ENCODE results near the gene TAF12.
A peak's percentile ranks its signal among the peaks of the same experiment; 100 is the strongest.
"Not testable (repeated sequence)": the region's sequence is repeated elsewhere in the genome, so short reads cannot be mapped to it uniquely, and the experiment has no call there.

Gene TAF12, protein sequence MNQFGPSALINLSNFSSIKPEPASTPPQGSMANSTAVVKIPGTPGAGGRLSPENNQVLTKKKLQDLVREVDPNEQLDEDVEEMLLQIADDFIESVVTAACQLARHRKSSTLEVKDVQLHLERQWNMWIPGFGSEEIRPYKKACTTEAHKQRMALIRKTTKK
- total RNA-seq: 14.3 to 19.5 reads per million in 2 donors

- DNase-seq: peak; percentile 80 to 98 (median 84)
These were observed at the start of gene TAF12 for GRCh38 chr1:28642847-28643635. TSS of gene TAF12 (minus strand) at chr1:28643067. CDS start at chr1:28622081, 20,986 bp downstream.

DNA sequence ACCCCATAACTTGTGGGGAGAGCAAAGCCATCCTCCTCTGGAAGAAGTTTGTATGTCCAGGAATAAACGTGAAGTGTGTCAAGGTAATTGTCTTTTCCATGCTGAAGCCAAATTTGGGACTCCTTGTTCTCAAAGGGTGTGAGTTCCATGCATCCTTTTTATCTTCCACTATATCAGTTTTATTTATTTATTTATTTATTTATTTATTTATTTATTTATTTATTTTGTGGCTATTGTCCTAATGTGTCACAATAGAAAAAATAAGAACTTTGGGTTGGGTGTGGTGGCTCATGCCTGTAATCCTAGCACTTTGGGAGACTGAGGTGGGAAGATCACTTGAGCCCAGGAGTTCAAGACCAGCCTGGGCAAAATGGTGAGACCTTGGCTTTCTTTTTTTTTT, 48.8 kb upstream of the TAF12 start:
- not testable (repeated sequence) for DNase-seq

DNA sequence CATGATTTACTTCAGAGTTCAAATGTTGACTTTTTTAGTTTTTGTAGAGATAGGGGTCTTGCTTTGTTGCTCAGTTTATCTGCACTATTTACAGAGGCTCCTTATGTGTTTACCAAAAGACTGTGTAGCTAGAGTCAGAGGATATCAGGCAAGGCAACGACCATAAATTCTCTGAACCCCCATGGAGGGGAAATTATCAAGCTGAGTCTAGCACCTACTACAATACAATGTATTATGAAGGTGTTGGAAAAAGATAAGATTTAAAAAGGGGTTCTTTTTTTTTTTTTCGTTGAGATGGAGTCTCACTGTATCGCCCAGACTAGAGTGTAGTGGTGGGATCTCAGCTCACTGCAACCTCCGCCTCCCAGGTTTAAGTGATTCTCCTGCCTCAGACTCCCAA, 42.1 kb upstream of the TAF12 start:
- DNase-seq: no peak

DNA sequence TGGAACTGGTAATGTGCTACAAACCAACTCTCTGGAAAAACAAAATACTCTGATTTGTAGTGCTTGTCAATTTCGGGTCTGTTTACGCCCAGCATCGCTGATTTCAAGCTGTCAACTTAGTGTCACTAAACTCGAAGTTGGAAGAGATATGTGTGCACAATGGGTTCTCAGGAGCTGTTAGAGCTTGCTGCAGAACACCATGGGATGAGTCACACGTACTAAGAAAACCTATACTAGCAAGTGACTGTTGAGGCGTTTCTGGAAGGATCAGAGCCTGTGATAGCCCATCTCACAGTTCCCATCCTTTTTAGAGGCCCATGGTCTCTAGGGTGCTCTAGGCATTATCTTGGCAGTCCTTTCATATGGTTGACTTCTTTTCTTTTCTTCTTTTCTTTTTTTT, 40.0 kb upstream of the TAF12 start:
- no peak for DNase-seq

DNA sequence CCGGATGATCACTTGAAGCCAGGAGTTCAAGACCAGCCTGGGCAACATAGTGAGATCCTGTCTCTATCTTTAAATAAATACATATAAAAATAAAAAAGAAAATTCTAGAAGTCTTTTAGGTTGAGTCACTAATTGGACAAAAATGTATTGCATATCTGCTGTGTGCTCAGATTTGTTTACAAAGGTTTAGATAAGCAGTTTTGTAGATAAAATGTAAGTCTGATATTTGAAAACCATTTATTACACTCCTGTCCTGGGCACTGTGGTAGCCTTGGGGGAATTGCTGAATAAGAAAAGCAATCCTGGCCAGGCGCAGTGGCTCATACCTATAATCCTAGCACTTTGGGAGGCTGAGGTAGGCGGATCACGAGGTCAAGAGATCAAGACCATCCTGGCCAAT, 37.3 kb upstream of the TAF12 start:
- DNase-seq: no peak

GRCh38 chr1:28675924-28676257, 33.0 kb upstream of the TAF12 start:
- DNase-seq: no peak

DNA sequence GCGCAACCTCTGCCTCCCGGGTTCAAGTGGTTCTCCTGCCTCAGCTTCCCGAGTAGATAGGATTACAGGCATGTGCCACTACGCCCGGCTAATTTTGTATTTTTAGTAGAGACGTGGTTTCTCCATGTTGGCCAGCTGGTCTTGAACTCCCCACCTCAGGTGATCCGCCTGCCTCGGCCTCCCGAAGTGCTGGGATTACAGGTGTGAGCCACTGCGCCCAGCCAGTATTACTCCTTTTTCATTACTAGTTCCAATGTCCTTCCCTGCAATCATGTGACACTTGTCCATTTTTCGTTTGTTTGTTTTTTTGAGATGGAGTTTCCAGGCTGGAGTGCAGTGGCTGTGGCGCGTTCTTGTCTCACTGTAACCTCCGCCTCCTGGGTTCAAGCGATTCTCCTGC, 30.1 kb upstream of the TAF12 start:
- not testable (repeated sequence) for DNase-seq

DNA sequence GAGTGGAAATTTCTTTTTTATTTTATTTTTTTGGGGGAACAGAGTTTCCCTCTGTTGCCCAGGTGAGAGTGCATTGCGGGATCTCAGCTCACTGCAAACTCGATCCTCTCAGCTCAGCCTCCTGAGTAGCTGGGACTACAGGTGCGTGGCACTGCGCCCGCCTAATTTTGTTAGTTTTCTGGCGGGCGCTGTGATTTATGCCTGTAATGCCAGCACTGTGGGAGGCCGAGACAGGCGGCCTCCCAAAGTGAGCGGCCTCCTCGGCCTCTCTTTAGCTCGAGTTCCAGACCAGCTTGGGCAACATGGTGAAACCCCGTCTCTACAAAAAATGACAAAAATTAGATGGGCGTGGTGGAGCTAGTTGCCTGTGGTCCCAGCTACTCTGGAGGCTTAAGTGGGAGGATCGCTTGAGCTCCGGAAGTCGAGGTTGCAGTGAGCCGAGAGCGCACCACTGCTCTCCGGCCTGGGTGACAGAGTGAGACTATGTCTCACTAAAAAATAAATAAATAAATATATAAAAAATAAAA, 28.4 kb upstream of the TAF12 start:
- DNase-seq: no peak

DNA sequence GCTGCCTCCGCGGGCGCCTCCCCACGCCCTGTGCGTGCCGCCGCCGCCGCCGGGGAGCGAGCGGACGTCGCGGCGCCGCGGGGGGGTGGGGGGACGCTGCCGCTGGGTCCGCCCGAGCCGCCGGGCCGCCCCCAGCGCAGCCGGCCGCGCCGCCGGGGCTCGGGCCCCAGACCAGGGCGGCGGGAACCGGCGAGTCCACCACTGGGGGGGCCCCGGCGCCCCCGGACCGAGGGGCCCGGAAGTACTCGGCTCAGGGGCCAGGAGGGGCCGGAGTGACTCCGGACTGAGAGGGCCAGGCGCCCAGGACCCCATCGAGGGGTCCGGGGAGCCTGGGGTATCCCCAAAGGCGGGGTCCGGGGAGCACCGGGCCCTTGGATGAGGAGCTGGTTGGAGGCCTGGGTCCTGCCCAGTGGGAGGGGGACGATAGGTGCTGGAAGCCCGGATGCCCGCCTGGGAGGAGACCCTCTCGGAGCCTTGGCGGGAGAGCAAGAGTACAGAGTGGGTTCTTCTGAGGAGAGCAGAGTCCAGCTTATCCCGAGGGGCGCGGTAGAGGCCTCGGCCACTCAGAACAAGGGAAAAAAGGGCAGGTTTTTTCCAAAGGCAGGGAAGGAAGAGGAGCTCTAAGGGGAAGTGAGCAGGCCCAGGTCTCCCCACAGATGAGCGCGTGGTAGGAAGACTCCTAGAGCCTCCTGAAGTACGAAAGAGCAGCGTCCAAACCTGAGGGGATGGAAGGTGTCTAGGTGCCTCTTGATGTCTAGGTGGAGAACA, 26.3 kb upstream of the TAF12 start:
- peak in 4 of 5 experiments; percentile 14 to 92 (median 38) for DNase-seq

GRCh38 chr1:28668191-28668955, 25.5 kb upstream of the TAF12 start, which contains the start of gene GMEB1:
TSS of gene GMEB1 (plus strand) at chr1:28668784. CDS start at chr1:28683613, 14,829 bp downstream.
- DNase-seq: peak; percentile 66 to 94 (median 77)

- no peak for DNase-seq
These were observed 23.9 kb upstream of the TAF12 start for GRCh38 chr1:28666806-28667205.

DNA sequence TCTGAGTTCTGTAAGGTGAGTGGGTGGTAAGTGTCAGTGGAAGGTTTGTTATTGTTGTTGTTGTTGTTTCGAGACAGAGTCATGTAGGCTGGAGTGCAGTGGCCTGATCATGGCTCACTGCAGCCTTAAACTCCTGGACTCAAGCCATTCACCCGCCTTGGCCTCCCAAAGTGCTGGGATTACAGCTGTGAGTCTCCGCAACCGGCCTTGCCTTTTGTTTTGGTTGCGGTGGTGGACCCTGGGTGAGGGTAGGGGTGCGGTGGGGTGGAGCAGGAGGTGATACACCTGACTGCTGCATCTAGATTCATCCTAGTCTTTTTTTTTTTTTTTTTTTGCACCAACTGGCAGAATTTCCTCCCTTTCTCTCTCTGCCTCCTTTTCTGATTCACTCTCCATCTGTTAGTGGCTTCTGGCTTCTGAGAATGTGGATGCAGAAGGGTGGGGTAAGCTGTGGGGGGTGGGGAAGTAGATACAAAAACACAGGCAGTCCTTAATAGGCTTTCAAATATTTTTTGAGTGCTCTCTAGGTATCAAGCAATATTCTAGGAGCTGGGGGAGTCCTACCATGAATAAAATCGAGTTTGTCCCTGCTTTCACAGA, 21.1 kb upstream of the TAF12 start:
- DNase-seq: no peak

GRCh38 chr1:28656335-28656734, 13.5 kb upstream of the TAF12 start:
- DNase-seq: no peak

GRCh38 chr1:28655448-28656311, 12.8 kb upstream of the TAF12 start:
- not testable (repeated sequence) for DNase-seq

- DNase-seq: not testable (repeated sequence)
These were observed 11.0 kb upstream of the TAF12 start for GRCh38 chr1:28653870-28654269.

DNA sequence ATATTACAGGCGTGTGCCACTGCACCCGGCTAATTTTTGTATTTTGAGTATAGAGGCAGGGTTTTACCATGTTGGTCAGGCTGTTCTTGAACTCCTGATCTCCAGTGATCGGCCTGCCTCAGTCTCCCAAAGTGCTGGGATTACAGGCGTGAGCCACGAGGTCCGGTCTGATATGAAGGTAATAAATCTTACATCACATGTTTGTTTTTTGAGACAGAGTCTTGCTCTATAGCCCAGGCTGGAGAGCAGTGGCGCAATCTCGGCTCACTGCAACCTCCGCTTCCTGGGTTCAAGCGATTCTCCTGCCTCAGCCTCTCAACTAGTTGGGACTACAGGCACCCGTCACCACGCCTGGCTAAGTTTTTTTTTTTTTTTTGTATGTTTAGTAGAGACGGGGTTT, 10.2 kb upstream of the TAF12 start:
- DNase-seq: not testable (repeated sequence)

GRCh38 chr1:28648474-28649198, 5.8 kb upstream of the TAF12 start, which contains the start of gene RNU11:
TSS of gene RNU11 (plus strand) at chr1:28648600.
- peak; percentile 52 to 98 (median 81) for DNase-seq

DNA sequence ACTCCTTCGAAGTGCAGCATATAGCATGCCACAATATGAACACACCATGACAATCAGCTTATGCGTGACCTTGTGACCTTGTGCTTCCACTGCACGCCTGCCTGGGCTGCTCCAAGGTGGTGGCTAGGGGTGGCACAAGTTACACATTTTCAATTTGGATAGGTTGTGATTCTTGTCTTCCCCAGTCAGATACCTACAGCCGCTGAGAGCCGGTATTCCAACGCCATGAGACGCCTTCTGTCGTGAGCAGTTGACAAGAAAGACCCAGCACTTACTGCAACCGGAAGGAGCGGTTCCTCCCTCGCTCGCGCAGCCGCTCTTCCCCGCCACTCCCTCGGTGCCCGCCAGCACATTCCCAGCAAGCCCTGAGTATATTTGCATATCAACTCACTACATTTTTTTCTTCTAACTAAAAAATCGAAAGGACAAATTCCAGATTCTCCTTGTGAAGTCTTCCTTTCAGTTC, 5.2 kb upstream of the TAF12 start:
- peak; percentile 72 to 98 (median 85) for DNase-seq

- DNase-seq: no peak
These were observed 3.2 kb upstream of the TAF12 start for GRCh38 chr1:28646040-28646439.

DNA sequence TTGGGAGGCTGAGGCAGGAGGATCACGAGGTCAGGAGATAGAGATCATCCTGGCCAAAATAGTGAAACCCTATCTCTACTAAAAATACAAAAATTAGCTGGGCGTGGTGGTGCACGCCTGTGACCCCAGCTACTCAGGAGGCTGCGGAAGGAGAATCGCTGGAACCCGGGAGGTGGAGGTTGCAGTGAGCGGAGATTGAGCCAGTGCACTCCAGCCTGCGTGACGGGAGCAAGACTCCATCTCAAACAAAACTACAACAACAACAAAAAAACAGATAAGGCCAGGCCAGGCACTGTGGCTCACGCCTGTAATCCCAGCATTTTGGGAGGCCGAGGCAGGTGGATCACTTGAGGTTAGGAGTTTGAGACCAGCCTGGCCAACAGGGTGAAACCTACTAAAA, 2.5 kb upstream of the TAF12 start:
- DNase-seq: not testable (repeated sequence)

Data from T-helper 2 cell (primary cell).